Neural progenitor cell (in vitro differentiated cells): Measurements from ENCODE around the gene PRELID1.

Experiments
- EZH2 ChIP-seq: fragments of 200-600 bp; sonication (generic); IDR thresholded peaks from 2 replicates; pipeline ENCODE4 v1.6.1; 2017; ENCODE audit warnings: antibody characterized with exemption, mild to moderate bottlenecking, moderate library complexity
- TF ChIP-seq, protein P1 (sequence below): fragments of 200-600 bp; sonication (generic); IDR thresholded peaks from 2 replicates; pipeline ENCODE4 v1.5.1; 2017; ENCODE audit warnings: antibody characterized with exemption, mild to moderate bottlenecking

DNA sequence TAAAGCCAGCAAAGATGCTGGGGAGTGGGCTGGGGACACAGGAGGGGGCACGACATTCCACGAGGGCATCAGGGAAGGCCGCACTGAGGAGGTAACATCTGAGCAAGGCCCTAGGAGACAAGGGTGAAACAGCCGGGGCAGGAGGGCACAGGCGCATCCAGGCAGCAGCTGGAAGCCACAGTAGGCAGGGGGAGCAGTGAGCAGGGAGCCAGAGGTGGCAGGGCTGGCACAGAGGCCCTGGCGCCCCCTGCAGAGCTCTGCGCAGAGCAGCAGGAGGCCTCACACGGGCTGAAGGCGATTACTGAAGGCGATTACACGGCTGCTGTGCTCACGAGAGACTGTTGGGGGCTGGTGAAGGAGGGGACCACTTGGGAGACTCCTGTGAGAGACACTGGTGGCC, 32.5 kb downstream of the PRELID1 start:
- TF ChIP-seq, protein P1, sequence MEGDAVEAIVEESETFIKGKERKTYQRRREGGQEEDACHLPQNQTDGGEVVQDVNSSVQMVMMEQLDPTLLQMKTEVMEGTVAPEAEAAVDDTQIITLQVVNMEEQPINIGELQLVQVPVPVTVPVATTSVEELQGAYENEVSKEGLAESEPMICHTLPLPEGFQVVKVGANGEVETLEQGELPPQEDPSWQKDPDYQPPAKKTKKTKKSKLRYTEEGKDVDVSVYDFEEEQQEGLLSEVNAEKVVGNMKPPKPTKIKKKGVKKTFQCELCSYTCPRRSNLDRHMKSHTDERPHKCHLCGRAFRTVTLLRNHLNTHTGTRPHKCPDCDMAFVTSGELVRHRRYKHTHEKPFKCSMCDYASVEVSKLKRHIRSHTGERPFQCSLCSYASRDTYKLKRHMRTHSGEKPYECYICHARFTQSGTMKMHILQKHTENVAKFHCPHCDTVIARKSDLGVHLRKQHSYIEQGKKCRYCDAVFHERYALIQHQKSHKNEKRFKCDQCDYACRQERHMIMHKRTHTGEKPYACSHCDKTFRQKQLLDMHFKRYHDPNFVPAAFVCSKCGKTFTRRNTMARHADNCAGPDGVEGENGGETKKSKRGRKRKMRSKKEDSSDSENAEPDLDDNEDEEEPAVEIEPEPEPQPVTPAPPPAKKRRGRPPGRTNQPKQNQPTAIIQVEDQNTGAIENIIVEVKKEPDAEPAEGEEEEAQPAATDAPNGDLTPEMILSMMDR, result peak; percentile 9
- TF ChIP-seq EZH2, result no peak
